C4-2B (cell line): ENCODE measurements around the gene KCNIP4.
A peak's percentile ranks its signal among the peaks of the same experiment; 100 is the strongest.

ENCODE experiments used
- H3K27ac ChIP-seq: fragments of 450-650 bp; 2 replicates; pipeline ENCODE4 v1.5.1; 2017
- CTCF ChIP-seq: fragments of 450-650 bp; conservative IDR thresholded peaks from 2 replicates; pipeline ENCODE4 v1.5.1; 2017; ENCODE audit warnings: mild to moderate bottlenecking
- ZFX ChIP-seq: fragments of 450-650 bp; IDR thresholded peaks from 2 replicates; pipeline ENCODE4 v1.6.1; 2017

The KCNIP4 gene

GRCh38 chr4:21507439-21507838 lies 441.1 kb downstream of the KCNIP4 start:
- H3K27ac ChIP-seq = no peak overlapping the region
- TF ChIP-seq CTCF = peak; percentile 41
- no peak for TF ChIP-seq ZFX

- no peak overlapping the region for H3K27ac ChIP-seq
- TF ChIP-seq ZFX (no peak), CTCF (no peak)
These were observed 457.9 kb downstream of the KCNIP4 start for GRCh38 chr4:21490682-21491081.

GRCh38 chr4:21476757-21477156 lies 471.8 kb downstream of the KCNIP4 start:
- no peak overlapping the region for H3K27ac ChIP-seq
- TF ChIP-seq ZFX (no peak), CTCF (no peak)

- H3K27ac ChIP-seq = no peak overlapping the region
- TF ChIP-seq ZFX (no peak), CTCF (no peak)
These were observed 474.4 kb downstream of the KCNIP4 start for GRCh38 chr4:21474195-21474594.

- TF ChIP-seq ZFX (no peak), CTCF (no peak)
- no peak overlapping the region for H3K27ac ChIP-seq
These were observed 478.0 kb downstream of the KCNIP4 start for GRCh38 chr4:21470535-21470934.

GRCh38 chr4:21469438-21470300 lies 478.9 kb downstream of the KCNIP4 start:
- no peak overlapping the region for H3K27ac ChIP-seq
- TF ChIP-seq CTCF = peak; percentile 73
- no peak for TF ChIP-seq ZFX

GRCh38 chr4:21467551-21467950 lies 481.0 kb downstream of the KCNIP4 start:
- no peak overlapping the region for H3K27ac ChIP-seq
- TF ChIP-seq ZFX = no peak
- no peak for TF ChIP-seq CTCF
